Keratinocyte (primary cell): ENCODE results near the gene FARP1. TPM values are rescaled to one million over a fixed set of nuclear protein-coding genes. Genes with fewer than 3 reads are reported as not detected.

Experiments used
- DNase-seq: peaks from one replicate; pipeline ENCODE4 v3.0.0-alpha.2; 2011; ENCODE audit warnings: low read depth, missing footprints, low spot score
- FAIRE-seq: peaks from 2 replicates; lab custom pipeline; 2011; peaks lifted over from hg19 to GRCh38; lab: Jason Lieb, UNC
- H2AFZ ChIP-seq: 2 replicates; pipeline ENCODE4 v1.6.0; 2012; ENCODE audit warnings: low read length, control low read depth, inconsistent platforms; ENCODE audit not compliant: control insufficient read depth
- H3K27ac ChIP-seq: 2 replicates; pipeline ENCODE4 v1.5.1; 2011; ENCODE audit warnings: low read length; ENCODE audit not compliant: control insufficient read depth, insufficient read depth
- H3K27me3 ChIP-seq: 3 replicates; pipeline ENCODE4 v1.6.0; 2011; ENCODE audit warnings: low read length; ENCODE audit not compliant: control insufficient read depth, insufficient read depth; ENCODE audit errors: extremely low read depth
- H3K36me3 ChIP-seq, 2 experiments: 2 replicates in 1 of 2; 3 replicates in 1 of 2; pipeline ENCODE4 v1.5.1; 2011; ENCODE audit warnings: low read length in 2 of 2, mild to moderate bottlenecking in 1 of 2; ENCODE audit not compliant: control insufficient read depth in 2 of 2, insufficient read depth in 2 of 2; ENCODE audit errors: extremely low read depth in 1 of 2
- H3K4me1 ChIP-seq: 3 replicates; pipeline ENCODE4 v1.5.1; 2011; ENCODE audit warnings: low read length; ENCODE audit not compliant: control insufficient read depth, insufficient read depth; ENCODE audit errors: extremely low read depth
- H3K4me2 ChIP-seq: 3 replicates; pipeline ENCODE4 v1.6.0; 2011; ENCODE audit warnings: low read depth, low read length; ENCODE audit not compliant: control insufficient read depth, insufficient read depth; ENCODE audit errors: extremely low read depth
- H3K4me3 ChIP-seq, 3 experiments: fragments of 200-600 bp in 1 of 3; sonication (generic) in 1 of 3; 2 replicates in 2 of 3; 3 replicates in 1 of 3; pipeline ENCODE4 v1.5.1; 2011 to 2016; ENCODE audit warnings: low read length in 3 of 3, mild to moderate bottlenecking in 3 of 3, control low read depth in 2 of 3, inconsistent platforms in 1 of 3, low read depth in 1 of 3, mixed read lengths in 1 of 3, mixed run types in 1 of 3, moderate library complexity in 1 of 3; ENCODE audit not compliant: control insufficient read depth in 2 of 3, insufficient read depth in 2 of 3; ENCODE audit errors: extremely low read depth in 1 of 3
- H3K79me2 ChIP-seq: 2 replicates; pipeline ENCODE4 v1.6.0; 2012; ENCODE audit warnings: low read length; ENCODE audit not compliant: control insufficient read depth, insufficient read depth
- H3K9ac ChIP-seq: 3 replicates; pipeline ENCODE4 v1.6.0; 2011; ENCODE audit warnings: low read length; ENCODE audit not compliant: control insufficient read depth, insufficient read depth; ENCODE audit errors: extremely low read depth
- H3K9me1 ChIP-seq: 3 replicates; pipeline ENCODE4 v1.6.0; 2011; ENCODE audit warnings: low read length; ENCODE audit not compliant: control insufficient read depth, insufficient read depth; ENCODE audit errors: extremely low read depth
- H3K9me3 ChIP-seq: 2 replicates; pipeline ENCODE4 v1.5.1; 2012; ENCODE audit warnings: low read depth, low read length; ENCODE audit not compliant: control insufficient read depth
- H4K20me1 ChIP-seq: 3 replicates; pipeline ENCODE4 v1.6.0; 2011; ENCODE audit warnings: low read length; ENCODE audit not compliant: control insufficient read depth, insufficient read depth; ENCODE audit errors: extremely low read depth
- CTCF ChIP-seq, 3 experiments: IDR thresholded peaks in 1 of 3; conservative IDR thresholded peaks in 1 of 3; optimal IDR thresholded peaks in 1 of 3; 2 replicates in 2 of 3; 3 replicates in 1 of 3; pipeline versions ENCODE3 to v1.5.1; 2011; ENCODE audit warnings: low read length in 3 of 3, mild to moderate bottlenecking in 3 of 3, moderate library complexity in 2 of 3, control low read depth in 1 of 3, inconsistent platforms in 1 of 3; ENCODE audit not compliant: insufficient read depth in 2 of 3; ENCODE audit errors: extremely low read depth in 1 of 3
- EZH2 ChIP-seq: IDR thresholded peaks from one replicate; pipeline ENCODE4 v1.6.1; 2012; ENCODE audit warnings: inconsistent platforms, mild to moderate bottlenecking, low read length, moderate library complexity
- dilution Hi-C: fragments of 300-500 bp; cut with MboI; formaldehyde crosslinking; loops from one replicate; pipeline ENCODE4 v1.7.0; 2020; ENCODE audit warnings: low sequenced_read_pairs; ENCODE audit not compliant: extremely low pct_ligation_motif_present
- polyA plus RNA-seq, 5 experiments: library from polyadenylated mRNA; depleted of rRNA in 3 of 5; stranded (reverse) in 3 of 5; stranded (forward) in 1 of 5; unstranded in 1 of 5; fragments of >200 nt; gene quantifications; 1 replicate in 1 of 5; 2 replicates in 3 of 5; 3 replicates in 1 of 5; pipeline versions ENCODE4 v1.2.1 to v1.2.3, GENCODE V29; 2011 to 2012; ENCODE audit warnings: missing spikeins in 2 of 5, low read depth in 1 of 5, low replicate concordance in 1 of 5

FARP1 gene
- polyA plus RNA-seq, 1 donor (not counting 4 experiments of a cell fraction or from before 2014, with no cell fraction given), result 10.3 TPM

DNA sequence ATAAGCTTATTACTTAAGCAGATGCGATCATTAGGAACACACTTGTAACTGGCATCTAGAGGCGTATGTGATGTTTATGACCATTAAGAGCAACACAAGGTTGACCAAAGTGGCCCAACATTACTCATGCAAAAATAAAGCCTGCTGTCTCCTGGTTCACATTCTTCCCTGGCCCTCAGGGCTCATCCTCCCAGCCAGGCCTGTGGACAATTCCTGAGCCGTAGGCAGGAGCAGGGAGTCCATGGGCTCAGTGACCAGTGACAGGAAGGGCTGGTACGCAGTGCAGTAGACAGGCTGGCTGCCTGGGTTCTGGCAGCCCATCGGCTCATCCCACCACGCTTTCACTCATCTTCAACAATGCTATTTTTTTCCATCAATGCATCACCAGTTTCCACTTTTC, 328.0 kb downstream of the FARP1 start:
- DNase-seq (no peak), FAIRE-seq (no peak)
- peaks cover 45 to 53% of the 10 kb centered on the region in 2 experiments for H3K36me3 ChIP-seq
- H3K27me3 ChIP-seq, result no peaks in the 10 kb centered on the region
- H4K20me1 ChIP-seq, result peaks cover 3% of the 10 kb centered on the region
- H2AFZ ChIP-seq, result no peak overlapping the region
- H3K79me2 ChIP-seq, result peaks cover 72% of the 10 kb centered on the region
- no peaks in the 10 kb centered on the region for H3K4me1 ChIP-seq
- no peaks in the 10 kb centered on the region for H3K9me3 ChIP-seq
- H3K9ac ChIP-seq, result no peak overlapping the region
- TF ChIP-seq EZH2 (no peak), CTCF (optimal IDR thresholded peaks at IDR 0.05 in 1 of 3, IDR thresholded peaks at IDR 0.05 in 1 of 3, conservative IDR thresholded peaks at IDR 0.05 in 1 of 3; ENCODE audit: extremely low read depth in 1 of 3, insufficient read depth in 2 of 3, low read length in 3 of 3) (no peak)
- no peaks in the 10 kb centered on the region for H3K9me1 ChIP-seq
- no peak overlapping the region for H3K4me2 ChIP-seq
- H3K4me3 ChIP-seq, result no peak overlapping the region
- dilution Hi-C loops, result no loop called here
- H3K27ac ChIP-seq, result no peak overlapping the region

- Histone ChIP-seq H3K27ac (no peak overlapping the region), H3K4me1 (peaks cover 10% of the 10 kb centered on the region), H4K20me1 (peaks cover 3% of the 10 kb centered on the region), H3K36me3 (peaks cover 42 to 48% of the 10 kb centered on the region in 2 experiments), H3K4me3 (no peak overlapping the region), H3K27me3 (no peaks in the 10 kb centered on the region), H3K79me2 (peaks cover 76% of the 10 kb centered on the region), H3K4me2 (no peak overlapping the region), H2AFZ (no peak overlapping the region), H3K9me1 (no peaks in the 10 kb centered on the region), H3K9me3 (no peaks in the 10 kb centered on the region), H3K9ac (no peak overlapping the region)
- TF ChIP-seq EZH2, result no peak
- TF ChIP-seq CTCF (optimal IDR thresholded peaks at IDR 0.05 in 1 of 3, IDR thresholded peaks at IDR 0.05 in 1 of 3, conservative IDR thresholded peaks at IDR 0.05 in 1 of 3; ENCODE audit: extremely low read depth in 1 of 3, insufficient read depth in 2 of 3, low read length in 3 of 3), result no peak
- FAIRE-seq, result no peak
- DNase-seq, result no peak
- dilution Hi-C loops, result no loop called here
Measured at GRCh38 chr13:98471934-98472333, 329.0 kb downstream of the FARP1 start.
